ENCODE results near the gene BCAP31. TPM values are rescaled to one million over a fixed set of nuclear protein-coding genes. Genes with fewer than 3 reads are reported as not detected.

The BCAP31 gene
- total RNA-seq, 4 donors from 2014 or later, result 86.6 to 177 (median 102) TPM

GRCh38 chrX:153670748-153671588, 53.2 kb downstream of the BCAP31 start:
- Histone ChIP-seq H3K9me3 (no peaks in the 10 kb centered on the region), H3K4me3 (no peak overlapping the region), H3K27me3 (peaks cover 0 to 4% of the 10 kb centered on the region in 2 donors), H3K4me1 (no peaks in the 10 kb centered on the region), H3K36me3 (no peaks in the 10 kb centered on the region), H3K27ac (no peak overlapping the region)
- no peak for DNase-seq
- no peak for TF ChIP-seq CTCF (IDR thresholded peaks at IDR 0.05)
- no peak for TF ChIP-seq POLR2A (IDR thresholded peaks at IDR 0.05)
- intact Hi-C loops (cut with DNase I; ENCODE audit: low total_unique reads), result no loop called here

GRCh38 chrX:153669901-153670731, 54.1 kb downstream of the BCAP31 start:
- TF ChIP-seq CTCF (IDR thresholded peaks at IDR 0.05), result no peak
- TF ChIP-seq POLR2A (IDR thresholded peaks at IDR 0.05), result no peak
- Histone ChIP-seq H3K4me1 (no peaks in the 10 kb centered on the region), H3K27ac (no peak overlapping the region), H3K27me3 (peaks cover 0 to 4% of the 10 kb centered on the region in 2 donors), H3K36me3 (no peaks in the 10 kb centered on the region), H3K9me3 (no peaks in the 10 kb centered on the region), H3K4me3 (no peak overlapping the region)
- intact Hi-C loops (cut with DNase I; ENCODE audit: low total_unique reads), result loop anchor here (10.0 kb wide), 1 partner anchor 115 kb away; no protein-coding TSS in a partner anchor
- DNase-seq, result no peak

- Histone ChIP-seq H3K27ac (no peak overlapping the region), H3K9me3 (no peaks in the 10 kb centered on the region), H3K36me3 (no peaks in the 10 kb centered on the region), H3K4me3 (no peak overlapping the region), H3K27me3 (peaks cover 0 to 4% of the 10 kb centered on the region in 2 donors), H3K4me1 (no peaks in the 10 kb centered on the region)
- TF ChIP-seq POLR2A (IDR thresholded peaks at IDR 0.05), result no peak
- peak; percentile 43 to 53 (median 48) for TF ChIP-seq CTCF (IDR thresholded peaks at IDR 0.05)
- intact Hi-C loops (cut with DNase I; ENCODE audit: low total_unique reads), result loop anchor here (10.0 kb wide), 1 partner anchor 115 kb away; no protein-coding TSS in a partner anchor
- no peak for DNase-seq
These were observed 54.9 kb downstream of the BCAP31 start for GRCh38 chrX:153669174-153669890.

- Histone ChIP-seq H3K9me3 (no peaks in the 10 kb centered on the region), H3K4me1 (no peaks in the 10 kb centered on the region), H3K4me3 (no peak overlapping the region), H3K36me3 (no peaks in the 10 kb centered on the region), H3K27ac (no peak overlapping the region), H3K27me3 (peaks cover 0 to 5% of the 10 kb centered on the region in 2 donors)
- no peak for DNase-seq
- TF ChIP-seq POLR2A (IDR thresholded peaks at IDR 0.05), result no peak
- TF ChIP-seq CTCF (IDR thresholded peaks at IDR 0.05), result no peak
- intact Hi-C loops (cut with DNase I; ENCODE audit: low total_unique reads), result loop anchor here (10.0 kb wide), 1 partner anchor 114 kb away; no protein-coding TSS in a partner anchor
These were observed 55.6 kb downstream of the BCAP31 start for GRCh38 chrX:153668423-153669173.
